RKO (cell line): ENCODE data around the gene RXFP1.

ENCODE experiments used
- DNase-seq: peaks from one replicate; pipeline ENCODE4 v3.0.0-alpha.2; 2016; ENCODE audit warnings: low spot score

The RXFP1 gene

DNA sequence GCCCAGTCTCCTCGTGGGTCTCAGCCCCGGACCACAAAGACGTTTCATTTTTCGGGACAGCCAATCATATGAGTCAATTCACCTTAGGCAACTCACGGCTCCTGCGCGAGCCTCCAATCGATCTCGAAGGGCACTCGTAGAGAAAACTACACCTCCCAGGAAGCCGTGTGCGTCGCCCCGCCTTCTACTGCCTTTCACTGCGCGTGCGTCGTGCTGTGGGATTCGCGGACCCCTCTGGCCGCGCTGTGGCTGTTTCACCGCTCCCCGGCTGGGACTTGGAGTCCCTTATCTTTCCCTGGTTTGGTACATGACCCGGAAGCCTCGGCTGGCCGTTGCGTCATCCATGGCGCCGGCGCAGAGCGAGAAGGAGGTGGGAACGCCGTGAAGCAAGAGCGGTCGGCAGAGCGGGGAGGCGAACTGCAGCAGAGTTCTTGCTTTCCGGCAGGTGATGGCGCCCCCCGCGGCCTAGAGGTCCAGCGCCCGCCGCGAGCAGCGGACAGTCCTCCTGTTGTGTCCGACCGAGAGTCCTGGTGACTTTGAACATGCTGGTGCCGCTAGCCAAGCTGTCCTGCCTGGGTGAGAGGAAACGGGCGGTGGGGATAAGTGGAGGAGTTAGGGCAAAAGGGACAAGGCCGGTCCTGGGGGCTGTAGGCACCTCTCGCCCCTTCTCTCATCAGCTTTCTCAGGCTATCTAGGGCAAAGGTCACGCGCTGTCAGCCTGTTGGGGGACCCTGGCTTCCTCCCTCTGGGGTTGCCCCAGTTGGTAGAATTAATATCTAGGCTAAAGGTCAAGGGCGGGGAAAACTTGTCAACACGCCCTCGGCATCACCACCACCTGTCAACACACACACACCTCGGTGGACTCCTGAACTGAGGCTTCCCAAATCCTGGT is 150.5 kb downstream of the RXFP1 start, which contains the start of gene ETFDH:
Gene ETFDH (plus strand): TSS at position 382 of the 892 bp plus-strand sequence. CDS start 161 bp downstream, at position 543.
- DNase-seq: peak; percentile 99

DNA sequence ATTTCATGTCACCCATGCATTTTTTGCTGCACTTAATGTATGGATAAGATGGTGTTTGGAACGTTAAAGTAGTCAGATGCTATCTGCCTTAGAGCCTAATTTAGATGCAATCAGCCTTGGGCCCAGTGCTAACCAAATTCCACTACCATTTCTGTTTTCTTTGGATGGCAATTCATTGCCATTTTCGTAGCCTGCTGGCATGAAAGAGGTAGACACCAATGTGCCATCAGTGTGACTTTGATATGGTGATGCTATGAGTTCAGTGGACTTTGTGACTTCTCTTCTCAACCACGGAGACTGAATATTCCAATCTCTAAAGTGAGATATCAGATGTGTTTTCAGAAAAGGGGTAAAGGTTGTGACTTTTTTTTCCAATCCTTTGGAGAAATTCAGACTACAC is 152.0 kb downstream of the RXFP1 start:
- DNase-seq: no peak

DNA sequence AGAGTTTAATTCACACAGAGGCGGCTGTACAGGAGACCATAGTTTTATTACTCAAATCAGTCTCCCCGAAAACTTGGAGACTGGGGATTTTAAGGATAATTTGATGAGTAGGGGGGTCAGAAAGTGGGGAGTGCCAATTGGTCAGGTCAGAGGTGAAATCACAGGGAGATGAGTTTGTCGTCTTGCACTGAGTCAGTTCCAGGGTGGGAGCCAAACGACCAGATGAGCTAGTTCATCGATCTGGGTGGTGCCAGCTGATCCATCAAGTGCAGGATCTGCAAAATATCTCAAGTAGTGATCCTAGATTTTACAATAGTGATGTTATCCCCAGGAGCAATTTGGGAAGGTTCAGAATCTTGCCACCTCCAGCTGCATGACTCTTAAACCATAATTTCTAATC is 154.4 kb downstream of the RXFP1 start:
- DNase-seq: no peak

DNA sequence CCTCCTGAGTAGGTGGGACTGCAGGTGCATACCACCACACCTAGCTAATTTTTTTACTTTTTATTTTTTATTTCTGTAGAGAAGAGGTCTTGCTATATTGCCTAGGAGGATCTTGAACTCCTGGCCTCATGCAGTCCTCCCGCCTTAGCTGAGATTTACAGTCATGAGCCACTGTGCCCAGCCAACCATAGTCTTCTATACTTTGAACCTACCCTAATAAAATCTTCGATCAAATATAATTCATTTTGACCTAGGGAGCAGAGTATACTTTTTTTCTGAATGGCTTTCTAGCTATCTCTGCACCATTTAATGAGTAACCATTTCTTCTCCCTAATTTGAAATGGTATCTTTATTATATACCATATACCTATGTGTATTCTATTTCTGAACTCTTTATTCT is 157.1 kb downstream of the RXFP1 start:
- no peak for DNase-seq

DNA sequence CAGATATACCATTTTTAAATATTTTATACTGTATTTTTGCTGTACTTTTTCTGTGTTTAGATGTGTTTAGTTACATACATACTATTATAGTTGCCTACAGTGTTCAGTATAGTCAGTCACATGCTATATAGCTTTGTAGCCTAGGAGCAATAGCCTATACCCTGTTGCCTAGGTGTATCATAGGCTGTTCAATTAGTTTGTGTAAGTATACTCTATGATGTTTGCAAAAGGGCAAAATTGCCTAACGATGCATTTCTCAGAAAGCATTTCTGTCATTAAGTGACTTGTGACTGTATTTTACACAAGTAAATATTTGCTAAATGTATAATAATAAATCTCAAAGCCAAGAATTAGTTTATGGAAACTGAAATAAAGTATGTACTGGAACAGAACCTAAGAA is 159.9 kb downstream of the RXFP1 start:
- DNase-seq: no peak

DNA sequence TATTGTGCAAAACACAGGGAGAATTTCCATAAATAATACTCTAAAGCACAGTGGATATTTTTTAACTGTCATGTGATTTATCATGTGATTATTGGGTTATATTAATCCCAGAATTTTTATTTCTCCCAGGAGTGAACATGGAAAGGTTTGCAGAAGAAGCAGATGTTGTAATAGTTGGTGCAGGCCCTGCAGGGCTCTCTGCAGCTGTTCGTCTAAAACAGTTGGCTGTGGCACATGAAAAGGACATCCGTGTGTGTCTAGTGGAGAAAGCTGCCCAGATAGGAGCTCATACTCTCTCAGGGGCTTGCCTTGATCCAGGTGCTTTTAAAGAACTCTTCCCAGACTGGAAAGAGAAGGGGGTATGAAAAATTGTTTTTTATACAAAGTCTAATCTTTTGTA is 160.4 kb downstream of the RXFP1 start:
- DNase-seq: no peak

DNA sequence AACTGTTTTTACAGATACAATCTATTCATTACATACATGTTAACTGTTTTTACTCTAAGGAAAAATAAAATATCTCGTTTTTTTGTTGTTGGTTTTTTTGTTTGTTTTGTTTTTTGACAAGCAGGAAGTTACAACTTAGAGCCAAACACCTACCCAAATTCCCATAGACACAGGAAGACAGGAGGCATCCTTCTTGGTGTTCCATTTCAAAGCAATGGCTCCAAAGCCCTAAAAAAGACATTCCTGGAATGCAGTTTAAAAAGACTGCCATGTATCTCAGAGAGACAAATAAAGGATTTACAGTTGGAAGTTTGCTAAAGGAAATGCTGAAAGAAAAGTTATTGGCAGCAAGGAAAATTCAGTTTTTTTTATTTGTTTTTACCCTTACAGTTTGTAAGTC is 167.1 kb downstream of the RXFP1 start:
- no peak for DNase-seq
